Measurements from ENCODE around the gene EXOC6B. TPM values are rescaled to one million over a fixed set of nuclear protein-coding genes. Genes with fewer than 3 reads are reported as not detected.

The EXOC6B gene
- total and polyA plus RNA-seq, 2 of the 8 experiments (the other 6 are each of a cell fraction or from before 2014, with no cell fraction given), result 13.5 to 33.0 TPM

GRCh38 chr2:72415241-72415661 is 410.6 kb downstream of the EXOC6B start:
- Histone ChIP-seq H3K4ac (replicated peaks; ENCODE audit: insufficient read length, low read depth, low read length) (no peak overlapping the region), H3K79me2 (ENCODE audit: control insufficient read depth in 1 of 2, insufficient read depth in 2 of 2, low read length in 2 of 2) (no peaks in the 10 kb centered on the region), H3K79me1 (ENCODE audit: low read depth, low read length) (no peaks in the 10 kb centered on the region), H3K4me1 (replicated peaks in 1 of 4; ENCODE audit: control insufficient read depth in 3 of 4, insufficient read depth in 4 of 4, low read length in 3 of 4) (no peaks in the 10 kb centered on the region), H2AFZ (ENCODE audit: low read length) (no peak overlapping the region), H3K14ac (ENCODE audit: insufficient read length) (no peak overlapping the region), H3K23me2 (ENCODE audit: low read depth, low read length) (no peaks in the 10 kb centered on the region), H4K91ac (replicated peaks; ENCODE audit: insufficient read length, low read length) (no peak overlapping the region), H4K8ac (ENCODE audit: extremely low read depth, insufficient read depth, low read length) (no peak overlapping the region), H2AK5ac (ENCODE audit: low read depth, low read length) (no peak overlapping the region), H3K23ac (ENCODE audit: insufficient read length) (no peak overlapping the region), H4K20me1 (replicated peaks in 1 of 2; ENCODE audit: control insufficient read depth in 1 of 2, insufficient read depth in 2 of 2, low read length in 2 of 2) (no peaks in the 10 kb centered on the region), H3K9ac (replicated peaks in 1 of 4; ENCODE audit: extremely low read depth in 1 of 4, low read depth in 3 of 4, low read length in 3 of 4) (no peak overlapping the region), H2BK15ac (ENCODE audit: low read length) (no peak overlapping the region), H2BK120ac (replicated peaks; ENCODE audit: low read depth, low read length) (no peak overlapping the region), H2BK20ac (ENCODE audit: low read length) (no peak overlapping the region), H2BK5ac (ENCODE audit: low read depth, low read length) (no peak overlapping the region), H3K27me3 (replicated peaks in 1 of 4; ENCODE audit: control insufficient read depth in 3 of 4, extremely low read depth in 1 of 4, insufficient read depth in 3 of 4, low read length in 3 of 4) (no peaks in the 10 kb centered on the region), H3K56ac (replicated peaks; ENCODE audit: insufficient read length, low read depth, low read length) (no peak overlapping the region), H3K4me3 (ENCODE audit: extremely low read depth in 1 of 4, insufficient read depth in 2 of 4, low read depth in 3 of 4, low read length in 4 of 4) (no peak overlapping the region), H3K27ac (ENCODE audit: low read depth, low read length) (no peak overlapping the region), H4K5ac (ENCODE audit: insufficient read length, low read depth, low read length) (no peak overlapping the region), H2BK12ac (ENCODE audit: low read depth, low read length) (no peak overlapping the region), H3K4me2 (ENCODE audit: insufficient read depth in 1 of 2, low read depth in 2 of 2, low read length in 2 of 2) (no peak overlapping the region), H3K36me3 (ENCODE audit: control insufficient read depth in 2 of 4, insufficient read depth in 4 of 4, low read length in 3 of 4) (no peaks in the 10 kb centered on the region), H3K9me3 (ENCODE audit: insufficient read depth in 2 of 2, low read depth in 1 of 2, low read length in 1 of 2) (no peaks in the 10 kb centered on the region), H3K18ac (ENCODE audit: extremely low read depth, low read length) (no peak overlapping the region)
- DNase-seq (ENCODE audit: low read depth in 1 of 2, low spot score in 2 of 2) (no peak), FAIRE-seq (no peak)
- ChIA-PET POLR2A (ENCODE audit: partially characterized antibody) (no interaction called here), CTCF (ENCODE audit: partially characterized antibody) (no interaction called here)
- 86% methylated on average over 2 of the region's 2 CpGs; no CpG with 5 or more reads in 1 of the 2 experiments for WGBS, 2 experiments (ENCODE audit: extremely low coverage in 1 of 2, insufficient coverage in 1 of 2, insufficient read length in 1 of 2, insufficient replicate concordance in 2 of 2, low coverage in 1 of 2, low lambda C conversion rate in 2 of 2, missing lambda C conversion rate in 1 of 2)
- no peak for TF ChIP-seq ATF2 (IDR thresholded peaks at IDR 0.05; ENCODE audit: low read length)
- TF ChIP-seq KDM5A (IDR thresholded peaks at IDR 0.05; ENCODE audit: low read length), result no peak
- no peak for TF ChIP-seq RAD21 (IDR thresholded peaks at IDR 0.05 in 1 of 2, conservative IDR thresholded peaks at IDR 0.05 in 1 of 2; ENCODE audit: low read depth in 2 of 2, low read length in 2 of 2)
- no peak for TF ChIP-seq CREB1 (IDR thresholded peaks at IDR 0.05)
- TF ChIP-seq CTCF (IDR thresholded peaks at IDR 0.05; ENCODE audit: control extremely low read depth in 1 of 3, insufficient read depth in 1 of 3, low read depth in 1 of 3, low read length in 3 of 3), result no peak
- TF ChIP-seq GTF2F1 (IDR thresholded peaks at IDR 0.05; ENCODE audit: borderline replicate concordance, low read depth, low read length), result no peak
- TF ChIP-seq NRF1 (IDR thresholded peaks at IDR 0.05; ENCODE audit: low read depth, low read length), result no peak
- no peak for TF ChIP-seq SP1 (IDR thresholded peaks at IDR 0.05; ENCODE audit: low read depth, low read length)
